ENCODE measurements around the gene BNC2. TPM values are rescaled to one million over a fixed set of nuclear protein-coding genes. Genes with fewer than 3 reads are reported as not detected.

BNC2 gene
- total RNA-seq, 6 experiments from 2014 or later = 19.0 to 28.7 (median 25.4) TPM

- no peak overlapping the region; the same call in 1 of the 2 replicates for H3K4me3 Mint-ChIP-seq
- H3K9me3 Mint-ChIP-seq = no peaks in the 10 kb centered on the region
- no peaks in the 10 kb centered on the region for H3K36me3 Mint-ChIP-seq (ENCODE audit: low read depth)
- DNase-seq = no peak
- TF ChIP-seq CTCF (IDR thresholded peaks at IDR 0.05) = no peak
- peaks cover 39% of the 10 kb centered on the region for H3K4me1 Mint-ChIP-seq (ENCODE audit: low read depth)
- H3K27ac Mint-ChIP-seq = no peak overlapping the region
- H3K27me3 Mint-ChIP-seq (ENCODE audit: insufficient read depth) = no peaks in the 10 kb centered on the region
These were observed 230.8 kb downstream of the BNC2 start for GRCh38 chr9:16639644-16640043.

- TF ChIP-seq CTCF (IDR thresholded peaks at IDR 0.05) = no peak
- H3K4me3 Mint-ChIP-seq = no peak overlapping the region
- H3K27ac Mint-ChIP-seq = no peak overlapping the region
- no peaks in the 10 kb centered on the region for H3K9me3 Mint-ChIP-seq
- H3K36me3 Mint-ChIP-seq (ENCODE audit: low read depth) = no peaks in the 10 kb centered on the region
- H3K4me1 Mint-ChIP-seq (ENCODE audit: low read depth) = peaks cover 32% of the 10 kb centered on the region
- DNase-seq = no peak
- H3K27me3 Mint-ChIP-seq (ENCODE audit: insufficient read depth) = no peaks in the 10 kb centered on the region
These were observed 232.6 kb downstream of the BNC2 start for GRCh38 chr9:16637911-16638310.

- TF ChIP-seq CTCF (IDR thresholded peaks at IDR 0.05) = no peak
- Mint-ChIP-seq H3K4me3 (no peak overlapping the region; the same call in 1 of the 2 replicates), H3K9me3 (no peaks in the 10 kb centered on the region), H3K27me3 (ENCODE audit: insufficient read depth) (no peaks in the 10 kb centered on the region), H3K4me1 (ENCODE audit: low read depth) (peaks cover 25% of the 10 kb centered on the region), H3K36me3 (ENCODE audit: low read depth) (no peaks in the 10 kb centered on the region), H3K27ac (peak overlapping the region; percentile 30; the same call in 1 of the 2 replicates)
- DNase-seq = no peak
These were observed 233.3 kb downstream of the BNC2 start for GRCh38 chr9:16637218-16637617.

- no peaks in the 10 kb centered on the region for H3K27me3 Mint-ChIP-seq (ENCODE audit: insufficient read depth)
- no peak overlapping the region for H3K4me3 Mint-ChIP-seq
- peaks cover 28% of the 10 kb centered on the region for H3K4me1 Mint-ChIP-seq (ENCODE audit: low read depth)
- no peak for TF ChIP-seq CTCF (IDR thresholded peaks at IDR 0.05)
- H3K36me3 Mint-ChIP-seq (ENCODE audit: low read depth) = 0 out of 2 replicates have a peak, but pooled peaks cover 5% of the 10 kb centered on the region
- no peak overlapping the region for H3K27ac Mint-ChIP-seq
- H3K9me3 Mint-ChIP-seq = no peaks in the 10 kb centered on the region
- no peak for DNase-seq
These were observed 236.7 kb downstream of the BNC2 start for GRCh38 chr9:16633794-16634193.

GRCh38 chr9:16628413-16628812 lies 242.1 kb downstream of the BNC2 start:
- DNase-seq = no peak
- peak overlapping the region; percentile 78 for H3K4me3 Mint-ChIP-seq
- H3K27ac Mint-ChIP-seq = peak overlapping the region; percentile 89
- no peak for TF ChIP-seq CTCF (IDR thresholded peaks at IDR 0.05)
- 0 out of 2 replicates have a peak, but pooled peaks cover 5% of the 10 kb centered on the region for H3K36me3 Mint-ChIP-seq (ENCODE audit: low read depth)
- H3K27me3 Mint-ChIP-seq (ENCODE audit: insufficient read depth) = peaks cover 4% of the 10 kb centered on the region; the same call in 1 of the 2 replicates
- H3K4me1 Mint-ChIP-seq (ENCODE audit: low read depth) = peaks cover 55% of the 10 kb centered on the region
- H3K9me3 Mint-ChIP-seq = no peaks in the 10 kb centered on the region

GRCh38 chr9:16627967-16628366 lies 242.5 kb downstream of the BNC2 start:
- TF ChIP-seq CTCF (IDR thresholded peaks at IDR 0.05) = no peak
- Mint-ChIP-seq H3K27ac (peak overlapping the region; percentile 89), H3K9me3 (no peaks in the 10 kb centered on the region), H3K27me3 (ENCODE audit: insufficient read depth) (peaks cover 4% of the 10 kb centered on the region; the same call in 1 of the 2 replicates), H3K4me3 (peak overlapping the region; percentile 78), H3K4me1 (ENCODE audit: low read depth) (peaks cover 55% of the 10 kb centered on the region), H3K36me3 (ENCODE audit: low read depth) (0 out of 2 replicates have a peak, but pooled peaks cover 8% of the 10 kb centered on the region)
- DNase-seq = peak; percentile 92
